Uterus (tissue), 4 donors: ENCODE measurements around the gene GET3. TPM values are rescaled to one million over a fixed set of nuclear protein-coding genes. Genes with fewer than 3 reads are reported as not detected.

Source experiments
- DNase-seq, 2 donors: peaks; one replicate each; pipeline ENCODE4 v3.0.0-alpha.2; 2019 to 2020
- H3K27ac ChIP-seq, 2 donors: fragments of 200-600 bp; sonication (generic); 1 replicate in 1 of 2; 2 replicates in 1 of 2; pipeline ENCODE4 v1.5.1; 2016 to 2018
- H3K27me3 ChIP-seq, 2 donors: fragments of 200-600 bp; sonication (generic); one replicate each; pipeline ENCODE4 v1.5.1; 2018 to 2019; ENCODE audit warnings: control low read depth in 1 of 2
- H3K36me3 ChIP-seq, 2 donors: fragments of 200-600 bp; sonication (generic); one replicate each; pipeline ENCODE4 v1.5.1; 2019; ENCODE audit warnings: control low read depth in 1 of 2
- H3K4me1 ChIP-seq, 2 donors: fragments of 200-600 bp; sonication (generic); one replicate each; pipeline ENCODE4 v1.5.1; 2018 to 2019; ENCODE audit warnings: control low read depth in 1 of 2
- H3K4me3 ChIP-seq, 2 donors: fragments of 200-600 bp; sonication (generic); 1 replicate in 1 of 2; 2 replicates in 1 of 2; pipeline ENCODE4 v1.5.1; 2018 to 2019; ENCODE audit warnings: mild to moderate bottlenecking in 1 of 2
- H3K9me3 ChIP-seq, 2 donors: fragments of 200-600 bp; sonication (generic); one replicate each; pipeline ENCODE4 v1.5.1; 2019; ENCODE audit warnings: control low read depth in 1 of 2
- CTCF ChIP-seq, 4 experiments: fragments of 200-600 bp in 2 of 4; fragments of 450-650 bp in 2 of 4; sonication (generic) in 2 of 4; IDR thresholded peaks; one replicate each; pipeline ENCODE4 v1.5.1; 2016 to 2019; ENCODE audit warnings: antibody characterized with exemption in 4 of 4, mild to moderate bottlenecking in 2 of 4, moderate library complexity in 1 of 4
- POLR2A ChIP-seq, 2 donors: fragments of 450-650 bp; IDR thresholded peaks; one replicate each; pipeline ENCODE4 v1.6.1; 2016; ENCODE audit warnings: antibody characterized with exemption in 2 of 2, mild to moderate bottlenecking in 1 of 2, moderate library complexity in 1 of 2
- intact Hi-C: fragments of 100-400 bp; cut with DNase I; formaldehyde crosslinking; loops from one replicate; pipeline ENCODE4 v1.15.1; 2023; ENCODE audit warnings: low total_unique reads
- total RNA-seq, 4 donors: library from RNA; depleted of rRNA in 3 of 4; stranded (reverse); fragments of >200 nt in 3 of 4; gene quantifications; one replicate each; pipeline versions ENCODE4 v1.1.0 to v1.2.4, GENCODE V29; 2014 to 2023
- donor health status: DM: yes; HTN: yes; CAD: no.

The GET3 gene
- total RNA-seq, 4 donors from 2014 or later: 15.4 to 57.4 (median 36.4) TPM

GRCh38 chr19:12782174-12782423, 44.8 kb downstream of the GET3 start:
- H3K4me1 ChIP-seq: peaks cover 0 to 19% of the 10 kb centered on the region in 2 donors
- peak overlapping the region; percentile 48 to 49 for H3K4me3 ChIP-seq
- no peaks in the 10 kb centered on the region for H3K36me3 ChIP-seq
- peak overlapping the region; percentile 98 to 100 for H3K27ac ChIP-seq
- intact Hi-C loops: no loop called here
- DNase-seq: no peak
- H3K27me3 ChIP-seq: no peaks in the 10 kb centered on the region
- H3K9me3 ChIP-seq: no peaks in the 10 kb centered on the region
- no peak for TF ChIP-seq CTCF (IDR thresholded peaks at IDR 0.05)
- TF ChIP-seq POLR2A (IDR thresholded peaks at IDR 0.05): no peak

GRCh38 chr19:12782424-12783290, 45.4 kb downstream of the GET3 start:
- DNase-seq: peak; percentile 90 to 93
- TF ChIP-seq CTCF (IDR thresholded peaks at IDR 0.05): peak in 1 of 4 experiments; percentile 11
- TF ChIP-seq POLR2A (IDR thresholded peaks at IDR 0.05): peak; percentile 18 to 73
- no peaks in the 10 kb centered on the region for H3K36me3 ChIP-seq
- H3K27me3 ChIP-seq: no peaks in the 10 kb centered on the region
- H3K27ac ChIP-seq: peak overlapping the region; percentile 98 to 100
- no peaks in the 10 kb centered on the region for H3K9me3 ChIP-seq
- peak overlapping the region; percentile 48 to 49 for H3K4me3 ChIP-seq
- intact Hi-C loops: no loop called here
- peaks cover 0 to 19% of the 10 kb centered on the region in 2 donors for H3K4me1 ChIP-seq

GRCh38 chr19:12783291-12783848, 46.1 kb downstream of the GET3 start:
- Histone ChIP-seq H3K4me1 (peaks cover 0 to 25% of the 10 kb centered on the region in 2 donors), H3K9me3 (no peaks in the 10 kb centered on the region), H3K36me3 (no peaks in the 10 kb centered on the region), H3K27me3 (no peaks in the 10 kb centered on the region), H3K27ac (peak overlapping the region; percentile 98 to 100), H3K4me3 (peak overlapping the region; percentile 48 to 49)
- intact Hi-C loops: no loop called here
- peak in 1 of 2 donors; percentile 28 for DNase-seq
- TF ChIP-seq CTCF (IDR thresholded peaks at IDR 0.05) (no peak), POLR2A (IDR thresholded peaks at IDR 0.05) (no peak)

GRCh38 chr19:12783849-12784393, 46.6 kb downstream of the GET3 start:
- Histone ChIP-seq H3K4me1 (peaks cover 0 to 23% of the 10 kb centered on the region in 2 donors), H3K27me3 (no peaks in the 10 kb centered on the region), H3K4me3 (no peak overlapping the region), H3K36me3 (no peaks in the 10 kb centered on the region), H3K9me3 (no peaks in the 10 kb centered on the region), H3K27ac (peak overlapping the region; percentile 98 to 100)
- TF ChIP-seq CTCF (IDR thresholded peaks at IDR 0.05) (no peak), POLR2A (IDR thresholded peaks at IDR 0.05) (no peak)
- intact Hi-C loops: no loop called here
- DNase-seq: peak in 1 of 2 donors; percentile 50

- intact Hi-C loops: no loop called here
- H3K4me3 ChIP-seq: no peak overlapping the region
Measured at GRCh38 chr19:12784394-12784870, 47.1 kb downstream of the GET3 start.

More at GRCh38 chr19:12784394-12784870, 47.1 kb downstream of the GET3 start:
- no peaks in the 10 kb centered on the region for H3K27me3 ChIP-seq
- DNase-seq: no peak
- H3K4me1 ChIP-seq: peaks cover 0 to 18% of the 10 kb centered on the region in 2 donors
- no peaks in the 10 kb centered on the region for H3K9me3 ChIP-seq
- TF ChIP-seq POLR2A (IDR thresholded peaks at IDR 0.05): no peak
- TF ChIP-seq CTCF (IDR thresholded peaks at IDR 0.05): no peak
- H3K27ac ChIP-seq: peak overlapping the region; percentile 98 to 100
- H3K36me3 ChIP-seq: no peaks in the 10 kb centered on the region
